Ovary (tissue), 3 donors: ENCODE measurements around the gene BLOC1S2.

Experiments used
- CTCF ChIP-seq, 3 donors: fragments of 450-650 bp in 2 of 3; fragments of 200-600 bp in 1 of 3; IDR thresholded peaks; one replicate each; pipeline versions ENCODE4 v1.5.1 to v1.8.0; 2016 to 2022; ENCODE audit warnings: antibody characterized with exemption in 3 of 3, mild to moderate bottlenecking in 1 of 3
- POLR2A ChIP-seq: fragments of 450-650 bp; IDR thresholded peaks from one replicate; pipeline ENCODE4 v1.6.1; 2017; ENCODE audit warnings: antibody characterized with exemption, mild to moderate bottlenecking, moderate library complexity
- donor health status: DM: no; HTN: no; CAD: no.

- TF ChIP-seq CTCF (IDR thresholded peaks at IDR 0.05), result no peak
- TF ChIP-seq POLR2A, result no peak
Observed at GRCh38 chr10:100253041-100253440, 33.4 kb downstream of the BLOC1S2 start.
